ENCODE measurements around the gene PXK. TPM values are rescaled to one million over a fixed set of nuclear protein-coding genes. Genes with fewer than 3 reads are reported as not detected.

The PXK gene
- polyA plus RNA-seq, 3 donors = 31.5 to 54.0 (median 52.9) TPM

DNA sequence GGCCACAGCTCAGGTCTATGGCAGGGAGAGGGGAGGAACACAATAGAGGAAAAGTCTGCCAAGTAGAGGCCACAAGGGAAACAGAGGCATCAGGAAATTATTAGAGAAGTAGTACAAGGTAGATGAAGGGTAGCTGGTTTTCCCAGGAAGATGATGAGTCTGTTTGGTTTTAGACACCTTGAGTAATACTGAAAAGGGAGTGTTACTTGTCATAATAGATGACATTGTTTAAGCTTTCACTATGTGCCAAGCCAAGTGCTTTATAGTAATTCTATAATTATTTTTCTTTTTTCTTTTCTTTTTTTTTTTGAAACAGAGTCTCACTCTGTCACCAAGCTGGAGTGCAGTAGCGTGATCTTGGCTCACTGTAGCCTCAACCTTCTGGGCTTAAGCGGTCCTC, 13.7 kb downstream of the PXK start:
- Histone ChIP-seq H3K4me3 (replicated peaks in 1 of 3; ENCODE audit: low read depth in 2 of 3, low read length in 3 of 3) (no peak overlapping the region), H3K27me3 (ENCODE audit: control insufficient read depth in 2 of 2, insufficient read depth in 2 of 2, low read length in 2 of 2) (no peaks in the 10 kb centered on the region), H3K9ac (ENCODE audit: insufficient read depth, low read length, poor library complexity, severe bottlenecking) (no peak overlapping the region), H3K9me3 (replicated peaks in 1 of 2; ENCODE audit: control insufficient read depth in 1 of 2, insufficient read depth in 1 of 2, low read length in 2 of 2) (no peaks in the 10 kb centered on the region), H3K4me1 (ENCODE audit: control insufficient read depth in 1 of 2, insufficient read depth in 2 of 2, low read length in 2 of 2) (peaks cover 29 to 34% of the 10 kb centered on the region in 2 donors), H3K4me2 (replicated peaks; ENCODE audit: extremely low read depth, low read length, poor library complexity, severe bottlenecking) (no peak overlapping the region), H3K79me2 (ENCODE audit: insufficient read depth, low read length) (peaks cover 100% of the 10 kb centered on the region), H2AFZ (ENCODE audit: insufficient read depth, low read depth, low read length, poor library complexity, severe bottlenecking) (no peak overlapping the region), H3K27ac (ENCODE audit: low read depth in 1 of 2, low read length in 2 of 2) (peak overlapping the region in 1 of 2 donors; percentile 60), H3K36me3 (replicated peaks in 1 of 2; ENCODE audit: control insufficient read depth in 1 of 2, insufficient read depth in 2 of 2, low read length in 2 of 2) (peaks cover 11 to 38% of the 10 kb centered on the region in 2 donors), H4K20me1 (ENCODE audit: insufficient read depth, low read length) (peaks cover 58% of the 10 kb centered on the region)
- Mint-ChIP-seq H3K36me3 (peaks cover 25 to 33% of the 10 kb centered on the region in 2 donors), H3K4me3 (no peak overlapping the region), H3K9me3 (no peaks in the 10 kb centered on the region), H3K27me3 (ENCODE audit: low read depth in 3 of 3) (peaks cover 0 to 2% (median 0%) of the 10 kb centered on the region in 3 donors), H3K4me1 (peaks cover 48% of the 10 kb centered on the region), H3K27ac (peak overlapping the region in 5 of 7 donors; percentile 31 to 81 (median 40))
- DNase-seq = no peak
- TF ChIP-seq, protein P1, sequence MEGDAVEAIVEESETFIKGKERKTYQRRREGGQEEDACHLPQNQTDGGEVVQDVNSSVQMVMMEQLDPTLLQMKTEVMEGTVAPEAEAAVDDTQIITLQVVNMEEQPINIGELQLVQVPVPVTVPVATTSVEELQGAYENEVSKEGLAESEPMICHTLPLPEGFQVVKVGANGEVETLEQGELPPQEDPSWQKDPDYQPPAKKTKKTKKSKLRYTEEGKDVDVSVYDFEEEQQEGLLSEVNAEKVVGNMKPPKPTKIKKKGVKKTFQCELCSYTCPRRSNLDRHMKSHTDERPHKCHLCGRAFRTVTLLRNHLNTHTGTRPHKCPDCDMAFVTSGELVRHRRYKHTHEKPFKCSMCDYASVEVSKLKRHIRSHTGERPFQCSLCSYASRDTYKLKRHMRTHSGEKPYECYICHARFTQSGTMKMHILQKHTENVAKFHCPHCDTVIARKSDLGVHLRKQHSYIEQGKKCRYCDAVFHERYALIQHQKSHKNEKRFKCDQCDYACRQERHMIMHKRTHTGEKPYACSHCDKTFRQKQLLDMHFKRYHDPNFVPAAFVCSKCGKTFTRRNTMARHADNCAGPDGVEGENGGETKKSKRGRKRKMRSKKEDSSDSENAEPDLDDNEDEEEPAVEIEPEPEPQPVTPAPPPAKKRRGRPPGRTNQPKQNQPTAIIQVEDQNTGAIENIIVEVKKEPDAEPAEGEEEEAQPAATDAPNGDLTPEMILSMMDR (IDR thresholded peaks at IDR 0.05) = no peak
- intact Hi-C loops (cut with micrococcal nuclease) = no loop called here
- no CpG with 5 or more reads among the region's 2 CpGs for WGBS (ENCODE audit: insufficient coverage)

DNA sequence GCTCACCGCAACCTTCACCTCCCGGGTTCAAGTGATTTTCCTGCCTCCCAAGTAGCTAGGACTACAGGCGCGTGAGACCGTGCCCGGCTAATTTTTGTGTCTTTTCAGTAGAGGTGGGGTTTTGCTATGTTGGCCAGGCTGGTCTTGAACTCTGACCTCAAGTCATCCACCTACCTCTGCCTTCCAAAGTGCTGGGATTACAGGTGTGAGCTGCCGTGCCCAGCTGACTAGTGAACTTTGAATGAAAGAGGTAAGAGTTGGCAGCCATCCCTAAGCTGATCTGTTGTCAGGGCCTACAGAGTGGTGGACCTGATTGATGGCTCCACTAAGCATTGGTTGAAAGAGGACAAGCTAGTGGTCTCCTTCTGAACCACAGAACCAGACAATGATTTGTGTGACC, 15.3 kb downstream of the PXK start:
- Histone ChIP-seq H3K9me3 (replicated peaks in 1 of 2; ENCODE audit: control insufficient read depth in 1 of 2, insufficient read depth in 1 of 2, low read length in 2 of 2) (no peaks in the 10 kb centered on the region), H3K4me3 (replicated peaks in 1 of 3; ENCODE audit: low read depth in 2 of 3, low read length in 3 of 3) (no peak overlapping the region), H3K4me1 (ENCODE audit: control insufficient read depth in 1 of 2, insufficient read depth in 2 of 2, low read length in 2 of 2) (peaks cover 45 to 49% of the 10 kb centered on the region in 2 donors), H3K36me3 (replicated peaks in 1 of 2; ENCODE audit: control insufficient read depth in 1 of 2, insufficient read depth in 2 of 2, low read length in 2 of 2) (peaks cover 10 to 24% of the 10 kb centered on the region in 2 donors), H2AFZ (ENCODE audit: insufficient read depth, low read depth, low read length, poor library complexity, severe bottlenecking) (no peak overlapping the region), H3K9ac (ENCODE audit: insufficient read depth, low read length, poor library complexity, severe bottlenecking) (no peak overlapping the region), H3K27ac (ENCODE audit: low read depth in 1 of 2, low read length in 2 of 2) (peak overlapping the region in 1 of 2 donors; percentile 64), H3K79me2 (ENCODE audit: insufficient read depth, low read length) (peaks cover 100% of the 10 kb centered on the region), H3K4me2 (replicated peaks; ENCODE audit: extremely low read depth, low read length, poor library complexity, severe bottlenecking) (no peak overlapping the region), H4K20me1 (ENCODE audit: insufficient read depth, low read length) (peaks cover 64% of the 10 kb centered on the region), H3K27me3 (ENCODE audit: control insufficient read depth in 2 of 2, insufficient read depth in 2 of 2, low read length in 2 of 2) (no peaks in the 10 kb centered on the region)
- TF ChIP-seq, protein P1 (IDR thresholded peaks at IDR 0.05) = no peak
- Mint-ChIP-seq H3K4me3 (no peak overlapping the region), H3K9me3 (no peaks in the 10 kb centered on the region), H3K36me3 (peaks cover 20 to 23% of the 10 kb centered on the region in 2 donors), H3K27me3 (ENCODE audit: low read depth in 3 of 3) (peaks cover 0 to 2% (median 0%) of the 10 kb centered on the region in 3 donors), H3K27ac (peak overlapping the region in 6 of 7 donors; percentile 32 to 72 (median 70)), H3K4me1 (peaks cover 62% of the 10 kb centered on the region)
- DNase-seq = no peak
- no CpG with 5 or more reads among the region's 7 CpGs for WGBS (ENCODE audit: insufficient coverage)
- intact Hi-C loops (cut with micrococcal nuclease) = no loop called here
